Activated CD4-positive, CD25-positive, alpha-beta regulatory T cell (primary cell): ENCODE results near the gene CHST8.
"Not testable (repeated sequence)": the region's sequence is repeated elsewhere in the genome, so short reads cannot be mapped to it uniquely, and the experiment has no call there.

Source experiments
- DNase-seq, 4 experiments: peaks; one replicate each; lab custom pipeline; 2025; lab: John Stamatoyannopoulos, UW

Gene CHST8

GRCh38 chr19:33644284-33644836, 22.6 kb downstream of the CHST8 start:
- no peak for DNase-seq

- DNase-seq: no peak
Observed at GRCh38 chr19:33646306-33646705, 24.6 kb downstream of the CHST8 start.

DNA sequence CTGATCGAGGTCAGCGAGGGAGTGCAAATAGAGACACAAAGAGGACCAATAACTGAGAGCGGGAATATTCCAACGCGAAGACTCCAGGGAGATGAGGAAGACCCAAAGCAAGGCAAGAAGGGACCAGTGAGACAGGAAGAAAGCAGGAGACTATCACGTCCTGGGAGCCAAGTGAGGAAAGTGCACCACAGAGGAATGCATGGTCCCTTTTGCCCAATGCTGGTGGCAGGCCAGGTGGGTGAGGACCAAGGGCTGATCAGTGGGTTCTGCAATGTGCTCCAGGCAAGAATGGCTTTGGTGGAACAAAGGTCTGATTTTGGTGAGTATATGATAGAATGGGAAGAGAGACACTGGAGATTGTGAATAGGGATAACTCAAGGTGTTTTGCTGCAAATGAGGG, 25.4 kb downstream of the CHST8 start:
- DNase-seq: no peak

- no peak for DNase-seq
Observed at GRCh38 chr19:33649627-33650305, 28.0 kb downstream of the CHST8 start.

DNA sequence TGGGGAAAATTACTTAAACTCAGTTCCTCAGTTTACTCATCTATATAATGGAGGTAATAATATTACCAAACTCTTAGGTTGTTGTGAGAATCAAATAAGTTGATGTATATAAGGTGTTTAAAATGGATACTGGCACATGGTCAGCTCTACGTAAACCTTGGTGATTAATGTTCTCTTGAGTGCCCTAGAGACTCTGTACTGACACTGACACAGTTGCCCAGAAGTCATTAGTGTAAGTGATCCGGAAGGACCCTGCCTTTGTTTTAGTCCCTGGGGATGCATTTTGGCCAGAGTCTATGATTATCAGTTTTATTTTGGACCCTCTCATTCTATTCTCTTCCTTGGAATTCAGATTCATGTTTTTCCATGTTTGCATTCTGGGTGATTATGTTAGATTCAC, 31.9 kb downstream of the CHST8 start:
- DNase-seq: no peak

- no peak for DNase-seq
Observed at GRCh38 chr19:33654840-33655508, 33.2 kb downstream of the CHST8 start.

DNA sequence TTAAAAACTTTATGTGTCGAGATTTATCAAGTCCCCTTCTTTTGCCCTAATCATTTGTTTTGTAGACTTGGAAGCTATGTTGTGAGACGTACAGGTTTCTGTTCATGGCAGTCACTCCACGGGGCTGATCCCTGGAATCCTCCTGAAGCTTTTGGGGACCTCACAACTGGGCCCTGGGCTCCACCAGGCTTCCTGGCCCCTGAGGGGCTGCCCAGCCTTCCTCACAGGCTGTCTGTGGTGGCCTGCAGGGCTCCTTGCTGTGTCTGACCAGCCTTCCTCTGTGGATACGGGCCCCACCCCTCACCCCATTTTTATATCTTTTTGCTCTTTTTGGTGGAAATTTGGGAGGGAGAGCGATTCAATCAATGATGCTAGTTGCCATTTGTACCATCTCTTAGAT, 38.1 kb downstream of the CHST8 start:
- DNase-seq: no peak

DNA sequence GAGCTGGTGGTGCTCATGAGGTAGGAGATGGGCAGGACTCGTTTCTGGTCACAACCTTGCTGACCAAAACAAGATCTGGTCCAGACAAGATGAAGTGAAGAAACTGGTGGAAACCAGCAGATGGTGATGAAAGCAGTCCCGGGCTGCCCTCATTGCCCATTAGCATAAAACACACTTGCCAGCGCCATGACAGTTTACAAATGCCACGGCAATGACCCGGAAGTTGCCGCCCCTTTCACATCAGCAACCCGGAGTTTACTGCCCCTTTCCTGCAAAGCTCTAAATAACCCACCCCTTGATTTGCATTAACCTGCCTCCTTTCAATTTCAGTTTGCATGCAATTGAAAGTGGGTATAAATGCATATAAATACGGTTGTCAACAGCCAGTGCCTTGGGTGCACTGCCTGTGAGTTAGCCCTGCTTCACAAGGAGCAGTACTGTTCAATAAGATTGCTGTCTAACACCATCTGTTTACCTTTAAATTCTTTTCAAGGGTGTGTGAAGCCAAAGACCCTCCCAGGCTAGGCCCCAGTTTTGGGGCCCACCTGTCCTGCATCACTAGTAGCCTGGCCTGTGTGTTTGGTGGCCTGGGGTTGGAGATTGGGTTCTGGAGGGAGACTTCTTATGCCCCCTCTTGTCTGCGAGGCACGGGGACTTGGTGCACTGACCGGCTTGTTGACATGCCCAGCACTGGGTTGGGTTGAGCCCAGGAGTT, 38.8 kb downstream of the CHST8 start:
- DNase-seq: no peak

- no peak for DNase-seq
Observed at GRCh38 chr19:33661336-33661735, 39.6 kb downstream of the CHST8 start.

DNA sequence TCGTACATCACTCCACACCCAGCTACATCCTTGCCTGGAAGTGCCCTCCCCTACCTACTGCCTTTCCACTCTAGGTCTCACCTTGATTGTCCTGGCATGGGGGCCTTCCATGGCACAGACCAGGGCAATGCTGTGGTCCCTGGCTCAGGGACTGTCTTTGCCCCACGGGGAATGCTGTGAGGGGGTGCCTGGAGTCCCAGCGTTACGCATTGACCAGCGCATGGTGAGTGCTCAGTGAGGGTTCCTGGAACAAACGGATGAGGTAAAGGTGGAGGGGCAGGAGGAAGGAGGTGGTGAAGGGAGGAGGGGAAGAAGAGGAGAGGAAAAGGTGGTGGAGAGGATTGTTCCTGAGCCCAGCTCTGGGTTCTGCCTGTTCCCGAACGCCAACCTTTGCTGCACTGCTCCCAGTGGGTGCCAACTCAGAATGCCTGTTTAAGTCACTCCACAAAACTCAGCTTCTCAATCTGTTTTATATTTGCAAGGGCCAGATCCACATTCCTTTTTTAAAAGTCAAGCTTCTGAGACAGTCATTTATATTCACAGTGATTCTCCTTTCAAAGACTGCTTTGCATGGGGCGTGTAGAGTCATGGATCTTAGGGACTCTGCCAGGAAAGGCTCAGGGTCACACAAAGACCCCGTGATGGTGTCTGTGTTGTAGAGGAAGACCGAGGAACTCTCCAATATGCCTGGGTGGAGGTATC, 40.8 kb downstream of the CHST8 start:
- no peak for DNase-seq

DNA sequence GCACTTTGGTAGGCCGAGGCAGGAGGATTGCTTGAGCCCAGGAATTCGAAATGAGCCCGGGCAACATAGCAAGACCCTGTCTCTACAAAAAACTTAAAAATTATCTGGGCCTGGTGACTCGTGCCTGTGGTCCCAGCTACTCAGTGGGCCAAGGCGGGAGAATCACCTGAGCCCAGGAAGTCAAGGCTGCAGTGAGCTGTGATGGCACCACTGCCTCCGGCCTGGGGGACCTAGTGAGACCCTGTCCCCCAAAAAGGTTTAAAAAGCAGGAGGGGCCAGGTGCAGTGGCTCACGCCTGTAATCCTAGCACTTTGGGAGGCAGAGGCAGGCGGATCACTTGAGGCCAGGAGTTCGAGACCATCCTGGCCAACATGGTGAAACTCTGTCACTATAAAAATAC, 41.6 kb downstream of the CHST8 start:
- not testable (repeated sequence) for DNase-seq

DNA sequence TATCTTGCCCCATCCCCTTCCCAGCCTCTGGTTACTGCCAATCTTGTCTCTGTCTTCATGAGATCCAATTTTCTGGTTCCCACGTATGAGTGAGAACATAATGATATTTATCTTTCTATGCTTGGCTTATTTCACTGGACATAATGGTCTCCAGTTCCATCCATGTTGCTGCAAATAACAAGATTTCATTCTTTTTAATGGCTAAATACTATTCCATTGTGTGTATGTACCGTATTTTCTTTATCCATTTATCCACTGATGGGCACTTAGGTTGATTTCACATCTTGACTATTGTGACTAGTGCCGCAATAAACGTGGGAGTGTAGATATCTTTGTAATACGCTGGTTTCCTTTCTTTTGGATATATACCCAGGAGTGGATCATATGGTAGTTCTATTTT, 43.0 kb downstream of the CHST8 start:
- DNase-seq: no peak

GRCh38 chr19:33665776-33666595, 44.2 kb downstream of the CHST8 start:
- no peak for DNase-seq

- DNase-seq: no peak
Observed at GRCh38 chr19:33667141-33667650, 45.4 kb downstream of the CHST8 start.

DNA sequence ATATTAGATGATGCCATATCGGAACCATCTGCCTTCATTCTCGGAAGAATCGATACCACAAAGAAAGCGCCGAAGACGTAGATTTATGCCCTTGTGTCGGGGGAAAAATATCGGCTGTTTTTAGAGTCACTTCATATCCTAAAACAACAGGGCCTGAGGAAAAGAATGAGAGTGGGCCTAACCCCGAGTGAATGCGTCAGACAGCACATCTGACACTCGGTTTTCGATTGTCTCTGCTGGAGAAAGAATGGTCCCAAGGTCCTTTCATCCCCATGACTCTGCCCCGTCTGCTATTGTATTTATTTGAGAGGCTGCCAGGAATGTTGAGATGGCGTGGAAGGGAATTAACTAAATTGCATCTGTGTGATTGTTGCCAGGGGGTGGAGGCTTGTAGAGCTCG, 46.1 kb downstream of the CHST8 start:
- no peak for DNase-seq

DNA sequence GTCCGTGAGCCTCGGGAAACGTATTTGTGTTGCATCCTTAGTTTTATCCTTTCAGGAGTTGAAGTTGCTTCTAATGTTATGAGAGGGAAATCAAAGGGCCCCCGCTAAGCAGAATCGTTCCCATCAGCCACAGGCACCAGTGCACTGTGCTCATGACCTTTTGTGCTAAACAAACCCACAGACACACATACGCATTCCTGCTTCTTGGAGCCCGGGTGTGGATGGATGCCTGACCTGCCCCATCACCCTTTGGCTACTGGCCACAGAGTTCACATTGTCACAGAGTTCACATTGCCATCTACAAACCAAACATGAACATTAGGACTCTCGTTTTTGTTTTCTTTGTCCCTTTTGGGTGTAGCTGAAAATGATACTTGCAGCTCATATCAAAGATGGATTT, 47.2 kb downstream of the CHST8 start:
- DNase-seq: no peak

DNA sequence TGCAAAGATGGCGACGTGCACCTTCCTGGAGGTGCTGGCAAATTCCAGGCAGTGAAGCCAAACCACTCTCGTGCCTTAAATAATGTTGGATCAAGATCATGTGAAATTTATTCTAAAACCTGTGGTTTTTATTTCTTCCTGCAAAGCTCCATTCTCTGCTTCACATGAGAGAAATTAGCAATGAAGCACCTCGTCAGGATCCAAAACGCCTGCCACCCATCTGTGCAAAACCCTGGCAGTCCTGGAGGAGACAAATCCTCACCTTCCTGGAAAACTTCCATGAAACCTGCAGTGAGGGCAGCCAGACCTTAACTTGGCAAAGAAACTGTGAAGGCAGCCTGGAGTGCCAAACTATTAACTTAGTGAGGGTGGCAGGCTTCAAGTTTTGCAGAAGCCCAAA, 47.6 kb downstream of the CHST8 start:
- no peak for DNase-seq

- no peak for DNase-seq
Observed at GRCh38 chr19:33670398-33670797, 48.6 kb downstream of the CHST8 start.

- DNase-seq: no peak
Observed at GRCh38 chr19:33671211-33671610, 49.5 kb downstream of the CHST8 start.

- no peak for DNase-seq
Observed at GRCh38 chr19:33673258-33673875, 51.6 kb downstream of the CHST8 start.
